Cortex of kidney (tissue), 1 donor: ENCODE data around the gene SSR2.

ENCODE experiments used
- DNase-seq: peaks from one replicate; lab custom pipeline; 2025; lab: John Stamatoyannopoulos, UW

The SSR2 gene

DNA sequence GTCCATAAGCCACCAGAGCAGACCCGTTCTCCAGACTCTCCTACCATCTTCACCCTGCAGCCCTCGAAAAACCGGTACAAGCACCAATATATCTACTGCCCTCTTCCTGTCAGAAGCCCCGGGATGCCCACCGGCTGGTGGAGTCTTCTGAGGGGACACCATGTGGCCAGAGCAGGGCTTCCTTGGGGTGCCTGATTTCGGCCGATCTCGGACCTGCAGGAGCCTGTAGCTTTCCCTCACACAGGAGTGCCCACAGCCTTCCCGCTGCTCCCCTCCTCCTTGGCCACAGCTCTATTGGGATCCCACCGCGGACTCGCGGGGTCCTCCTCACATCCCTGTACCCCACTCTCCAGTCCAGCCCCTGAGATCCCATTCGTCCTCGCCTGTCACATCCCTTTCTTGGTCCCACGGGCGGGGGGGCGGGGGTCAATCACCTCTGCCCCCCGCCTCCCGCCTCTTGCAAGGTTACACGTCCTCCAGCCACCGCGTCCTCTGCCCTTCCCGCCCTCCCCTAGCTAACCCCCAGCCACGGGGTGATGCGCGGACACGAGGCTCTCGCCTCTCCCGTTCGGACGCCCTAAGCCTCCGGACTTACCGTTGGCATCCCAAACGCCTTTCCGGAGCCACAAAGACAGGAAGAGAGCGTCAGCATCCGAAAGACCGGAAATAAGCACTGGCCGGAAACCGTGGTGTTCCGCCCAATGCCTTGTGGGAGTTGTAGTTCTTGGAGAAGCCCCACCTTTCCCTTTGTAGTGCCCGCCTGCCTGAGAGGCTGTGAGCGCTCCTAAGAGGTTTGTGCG, at the start of gene SSR2:
TSS of gene SSR2 (minus strand) at position 659 of the 800 bp plus-strand sequence. CDS start 784 bp downstream, outside the sequence.
- DNase-seq = no peak

GRCh38 chr1:156070548-156070947, 49.8 kb upstream of the SSR2 start:
- no peak for DNase-seq

DNA sequence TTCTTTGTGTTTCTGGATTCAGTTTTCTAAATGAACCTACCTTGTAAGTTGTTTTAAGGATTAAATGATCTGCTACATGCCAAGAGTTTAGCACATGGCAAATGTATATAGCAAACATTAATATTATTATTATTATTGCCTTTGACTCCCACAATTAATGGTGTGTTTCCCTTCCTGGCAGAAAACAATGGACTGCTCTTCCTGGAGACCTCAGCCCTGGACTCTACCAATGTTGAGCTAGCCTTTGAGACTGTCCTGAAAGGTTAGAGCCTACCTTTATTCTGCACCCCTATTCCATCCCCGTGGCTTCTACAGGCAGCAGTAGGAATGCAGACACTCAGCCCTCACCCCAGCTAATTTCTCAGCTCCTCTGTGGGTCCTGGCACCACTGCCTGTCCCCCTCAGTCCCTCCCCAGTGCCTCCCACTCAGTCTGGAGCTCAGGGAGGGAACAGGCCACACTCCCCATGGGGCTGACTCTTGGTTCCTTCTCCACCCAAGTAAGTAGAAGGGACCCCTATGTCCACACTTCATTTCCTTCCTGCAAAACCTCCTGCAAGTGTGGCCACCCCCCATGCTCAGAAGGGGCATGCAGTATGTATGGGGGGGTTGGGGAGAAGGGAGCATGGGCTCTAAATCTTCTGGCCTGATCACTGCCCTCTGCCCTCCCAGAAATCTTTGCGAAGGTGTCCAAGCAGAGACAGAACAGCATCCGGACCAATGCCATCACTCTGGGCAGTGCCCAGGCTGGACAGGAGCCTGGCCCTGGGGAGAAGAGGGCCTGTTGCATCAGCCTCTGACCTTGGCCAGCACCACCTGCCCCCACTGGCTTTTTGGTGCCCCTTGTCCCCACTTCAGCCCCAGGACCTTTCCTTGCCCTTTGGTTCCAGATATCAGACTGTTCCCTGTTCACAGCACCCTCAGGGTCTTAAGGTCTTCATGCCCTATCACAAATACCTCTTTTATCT, 49.0 kb upstream of the SSR2 start:
- DNase-seq = no peak

DNA sequence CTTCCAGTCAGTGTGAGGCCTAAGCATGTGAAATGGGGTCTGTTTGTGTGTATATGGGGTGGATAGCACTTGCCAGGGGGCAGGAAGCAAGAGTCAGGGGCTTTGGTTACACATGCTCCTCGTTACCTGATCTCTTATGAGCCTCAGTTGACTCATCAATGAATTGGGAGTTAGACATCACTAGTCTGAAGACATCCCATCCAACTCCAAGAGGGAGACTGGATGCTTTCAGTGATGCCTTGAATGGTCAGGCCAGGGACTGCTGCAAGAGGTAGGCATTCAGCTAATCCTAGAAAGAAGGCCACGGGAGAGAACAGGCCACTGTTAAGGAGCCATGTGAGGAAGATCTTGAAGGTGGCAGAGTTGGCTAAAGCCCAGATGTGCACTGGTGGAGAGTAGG, 46.5 kb upstream of the SSR2 start:
- no peak for DNase-seq

GRCh38 chr1:156065871-156066270, 45.1 kb upstream of the SSR2 start:
- DNase-seq = no peak

DNA sequence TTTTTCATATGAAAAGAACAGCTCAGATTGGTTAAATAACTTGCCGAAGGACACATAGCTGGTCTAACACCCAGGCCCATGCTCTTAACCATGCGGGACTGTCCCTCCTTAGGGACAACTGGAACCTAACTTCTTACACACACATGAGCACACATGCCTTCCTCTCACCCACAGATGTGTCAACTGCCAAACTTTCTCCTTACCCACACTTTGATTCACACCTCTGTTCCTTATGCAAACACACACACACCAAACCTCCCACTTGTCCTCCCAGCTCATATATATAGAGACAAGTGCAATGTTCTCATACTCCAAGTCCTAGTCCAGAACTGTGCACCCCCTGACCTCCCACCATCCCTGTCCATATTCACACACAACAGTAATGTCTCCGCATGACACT, 44.5 kb upstream of the SSR2 start:
- DNase-seq = no peak

GRCh38 chr1:156064615-156065014, 43.9 kb upstream of the SSR2 start:
- no peak for DNase-seq

DNA sequence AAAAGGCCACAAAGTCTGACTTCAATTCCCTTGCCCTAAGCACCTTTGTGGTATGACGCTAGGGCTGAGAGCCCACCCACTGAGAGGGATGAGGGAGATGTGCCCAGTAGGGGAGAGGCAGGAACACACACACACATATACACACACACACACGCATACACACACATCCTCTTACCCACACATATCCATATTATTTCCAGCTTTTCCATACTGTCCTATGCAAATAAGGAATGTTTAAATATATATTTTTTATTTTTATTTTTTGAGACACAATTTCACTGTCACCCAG, 43.2 kb upstream of the SSR2 start:
- DNase-seq = no peak

DNA sequence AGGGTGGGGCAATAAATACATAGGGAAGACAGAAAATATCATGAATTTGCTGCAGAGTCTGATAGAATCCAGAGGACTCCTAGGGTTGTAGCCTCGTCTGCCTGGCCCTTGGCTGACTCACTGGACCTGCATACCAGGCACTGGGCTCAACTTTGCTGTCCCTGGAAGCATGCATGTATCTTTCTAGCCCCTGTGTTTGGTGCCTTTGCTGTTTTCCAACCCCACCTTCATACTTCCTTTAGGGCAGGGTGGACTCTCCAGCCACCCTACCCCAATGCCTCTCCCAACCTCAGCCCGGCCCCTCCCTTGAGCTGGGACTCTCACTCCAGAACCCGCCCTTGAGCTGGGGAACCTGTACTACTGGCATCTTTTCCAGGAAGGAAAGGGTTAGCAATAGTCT, 41.4 kb upstream of the SSR2 start:
- no peak for DNase-seq

- no peak for DNase-seq
Observed at GRCh38 chr1:156060937-156061636, 40.3 kb upstream of the SSR2 start, which contains the start of gene RAB25. TSS of gene RAB25 (plus strand) at chr1:156061160. CDS start at chr1:156061401, 241 bp downstream.

DNA sequence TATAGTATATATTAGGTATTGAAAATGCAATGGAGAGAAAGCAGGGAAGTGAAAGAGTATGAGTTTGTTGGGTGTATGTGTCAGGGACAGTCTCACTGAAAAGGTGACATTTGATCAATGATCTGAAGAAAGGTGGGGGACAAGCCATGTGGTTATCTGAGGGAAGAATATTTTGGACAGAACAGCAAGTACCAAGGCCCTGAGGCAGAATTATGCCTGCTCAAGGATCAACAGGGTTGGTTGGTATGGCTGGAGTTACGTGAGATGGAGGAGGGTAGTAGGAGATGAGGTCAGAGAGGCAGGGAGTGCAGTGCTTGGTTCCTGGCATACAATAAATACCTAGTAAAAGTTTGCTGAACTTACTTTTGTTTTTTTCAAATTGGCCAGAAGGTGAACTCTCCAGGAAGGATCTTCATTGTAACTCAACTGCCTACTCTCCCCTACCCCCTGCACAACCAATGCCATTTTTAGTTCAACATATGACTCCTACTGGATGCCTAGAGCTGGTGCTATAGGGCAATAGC, 35.6 kb upstream of the SSR2 start:
- no peak for DNase-seq

DNA sequence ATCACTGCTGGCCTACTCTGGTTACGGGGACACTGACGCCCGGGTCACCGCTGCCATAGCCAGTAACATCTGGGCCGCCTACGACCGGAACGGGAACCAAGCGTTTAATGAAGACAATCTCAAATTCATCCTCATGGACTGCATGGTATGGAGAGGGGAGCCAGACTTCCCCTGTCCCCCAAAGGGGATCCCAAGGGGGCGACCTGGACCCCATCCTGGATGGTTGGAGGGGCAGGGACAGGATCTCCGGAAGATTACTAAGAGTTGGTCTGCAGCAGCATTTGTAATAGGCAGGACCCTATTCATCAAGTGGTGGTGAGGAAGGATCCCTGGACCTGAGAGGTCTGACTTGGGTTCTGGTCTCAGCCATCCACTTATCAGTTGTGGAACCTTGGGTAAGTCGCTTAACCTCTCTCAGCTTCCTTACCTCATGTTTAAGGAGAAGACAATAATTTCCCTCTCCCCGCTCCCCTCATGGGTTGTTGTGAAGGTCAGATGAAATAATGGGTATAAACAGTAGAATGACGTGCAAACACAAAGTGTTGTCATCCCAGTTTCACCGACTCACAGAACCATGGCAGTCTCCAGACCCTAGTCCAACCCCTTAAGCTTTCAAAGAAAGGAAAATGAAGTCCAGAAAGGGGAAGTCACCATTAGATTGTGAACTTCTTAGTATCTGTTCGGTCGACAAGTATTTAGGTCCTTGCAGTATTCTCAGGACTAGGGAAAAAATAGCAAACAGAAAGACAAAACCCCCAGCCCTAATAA, 34.7 kb upstream of the SSR2 start:
- DNase-seq = no peak

- no peak for DNase-seq
Observed at GRCh38 chr1:156054500-156055280, 33.9 kb upstream of the SSR2 start, which contains the start of gene LAMTOR2. TSS of gene LAMTOR2 (plus strand) at chr1:156054782. CDS start at chr1:156054890, 108 bp downstream.

DNA sequence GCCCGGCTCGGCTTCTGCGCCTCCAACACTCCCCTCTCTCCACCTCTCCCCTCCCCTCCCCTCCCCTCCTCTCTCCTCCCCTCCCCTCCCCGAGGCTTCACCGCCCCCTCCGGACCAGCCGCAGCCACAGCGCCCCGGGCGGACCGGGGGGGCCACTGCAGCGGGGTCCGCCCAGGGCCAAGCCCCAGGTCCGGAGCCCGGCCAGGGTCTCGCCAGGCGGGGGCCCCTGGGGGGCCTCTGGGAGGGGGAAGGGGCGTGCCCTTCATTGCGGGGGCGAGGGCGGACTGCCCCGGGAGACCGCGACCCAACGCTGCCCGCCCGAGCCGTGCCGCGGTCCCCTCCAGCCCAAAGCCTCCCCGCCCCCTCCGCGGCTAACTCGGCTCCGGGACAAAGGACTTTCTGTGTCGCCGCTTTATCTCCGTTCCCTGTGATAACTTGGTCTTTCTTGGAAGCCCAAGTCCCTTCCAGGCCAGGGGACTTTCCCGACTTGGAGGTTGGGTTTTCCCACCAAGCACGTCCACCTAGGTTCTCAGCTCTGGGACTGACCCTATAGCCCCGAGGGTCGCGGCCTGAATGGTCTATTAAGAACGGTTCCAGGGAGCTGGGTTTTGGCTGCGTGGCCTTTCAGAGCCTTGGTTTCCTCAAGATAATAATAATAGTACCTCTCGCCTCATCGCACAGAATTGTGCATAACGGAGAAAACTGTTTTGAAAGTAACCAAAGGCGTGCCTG, 33.2 kb upstream of the SSR2 start, which contains the start of gene UBQLN4:
TSS of gene UBQLN4 (minus strand) at position 31 of the 732 bp plus-strand sequence. CDS start 97 bp downstream, outside the sequence.
- no peak for DNase-seq

DNA sequence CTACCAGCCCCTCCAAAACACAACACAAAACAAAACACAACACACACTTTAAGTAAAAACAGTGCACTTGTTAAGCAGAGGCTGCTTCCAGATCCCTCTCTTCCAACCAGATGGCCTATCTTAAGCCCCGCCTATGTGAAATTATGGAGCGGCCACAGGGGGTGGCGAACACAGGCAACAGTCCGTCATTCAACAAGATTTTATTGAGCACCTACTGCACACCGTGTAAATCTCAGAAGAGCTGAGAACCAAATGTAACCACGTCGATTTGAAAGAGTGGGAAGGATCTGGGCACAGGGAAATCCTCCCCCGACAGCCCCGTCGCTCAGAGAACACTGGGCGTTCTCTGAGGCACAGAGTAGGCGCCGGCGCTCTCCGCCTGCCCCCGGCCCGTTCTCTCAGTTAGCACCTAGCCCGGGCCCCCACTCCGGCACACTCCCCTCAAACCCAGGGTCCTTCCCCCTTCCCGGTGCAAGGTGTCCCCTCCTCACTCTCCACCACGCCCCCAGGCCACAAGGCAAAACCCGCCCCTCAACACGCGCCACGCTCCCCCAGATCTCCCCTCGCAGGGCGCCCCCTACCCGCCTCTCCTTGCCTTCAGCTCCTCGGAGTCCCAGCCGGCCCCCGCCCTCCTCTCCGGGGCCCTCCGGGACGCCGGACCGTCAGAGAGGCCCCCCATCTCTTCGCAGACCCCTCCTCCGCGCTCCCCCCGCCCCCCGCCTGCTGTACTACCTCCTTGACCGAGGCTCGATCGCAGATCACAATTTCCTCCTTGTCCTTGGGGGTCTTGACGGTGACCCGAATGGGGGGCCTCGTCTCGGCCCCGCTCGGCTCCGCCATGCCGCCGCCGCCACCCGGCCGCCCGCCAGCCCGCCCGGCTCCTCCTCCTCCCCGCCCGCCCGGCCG, 32.4 kb upstream of the SSR2 start:
- no peak for DNase-seq

DNA sequence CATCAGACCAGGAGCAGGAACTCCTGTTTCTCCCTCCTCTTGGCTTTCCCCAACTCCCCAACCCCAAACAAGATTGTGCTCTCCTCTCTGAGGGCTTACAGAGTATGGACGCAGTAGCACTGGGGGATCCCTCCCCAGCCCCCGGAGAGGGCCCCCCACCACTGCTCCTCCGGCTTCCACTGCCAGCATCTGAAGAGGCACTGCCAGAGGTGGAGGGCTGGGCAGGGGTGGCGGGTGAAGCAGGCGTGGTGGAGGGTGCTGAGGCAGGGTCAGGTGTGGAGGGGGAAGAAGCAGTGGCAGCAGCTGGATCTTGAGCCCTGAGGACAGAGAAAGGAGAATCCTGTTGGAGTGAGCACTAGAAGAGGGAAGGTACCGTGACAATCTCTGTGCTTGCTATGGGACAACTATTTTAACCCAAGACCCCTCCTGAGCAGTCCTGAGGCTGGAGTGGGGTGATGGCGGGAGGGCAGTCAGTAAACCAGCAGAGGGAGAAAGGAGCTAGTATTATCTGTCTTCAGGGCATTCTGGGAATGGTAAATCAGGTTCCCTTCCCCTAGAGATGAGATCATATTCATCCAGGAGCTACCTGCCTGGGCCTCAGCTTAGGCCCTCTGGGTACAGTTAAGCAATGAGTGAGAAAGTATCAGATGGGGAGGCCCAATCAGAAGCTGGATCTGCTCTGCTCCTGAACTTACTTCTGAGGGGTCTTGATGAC, 30.4 kb upstream of the SSR2 start:
- no peak for DNase-seq

- no peak for DNase-seq
Observed at GRCh38 chr1:156050376-156050775, 29.6 kb upstream of the SSR2 start.
